Left kidney (tissue), 1 donor: ENCODE measurements around the gene CYP17A1. TPM values are rescaled to one million over a fixed set of nuclear protein-coding genes. Genes with fewer than 3 reads are reported as not detected.

Experiments
- polyA plus RNA-seq: library from polyadenylated mRNA; unstranded; fragments of 120-200 nt; gene quantifications from one replicate; pipeline ENCODE4 v1.2.1, GENCODE V29; 2013; ENCODE audit not compliant: insufficient read length

Gene CYP17A1
- polyA plus RNA-seq, 1 donor, result 0.42 TPM

Other genes starting within 250 kb of the CYP17A1 start
- gene TRIM8, start 192.9 kb downstream of the CYP17A1 start, polyA plus RNA-seq, result 110 TPM
- gene ARL3, start 123.0 kb downstream of the CYP17A1 start, polyA plus RNA-seq, result 31.5 TPM
- 68.1 TPM for gene SFXN2, start 122.8 kb downstream of the CYP17A1 start, polyA plus RNA-seq
- 41.7 TPM for gene WBP1L, start 93.5 kb downstream of the CYP17A1 start, polyA plus RNA-seq
- gene BORCS7, start 16.8 kb upstream of the CYP17A1 start, polyA plus RNA-seq, result 67.5 TPM
- gene AS3MT, start 32.1 kb upstream of the CYP17A1 start, polyA plus RNA-seq, result 21.8 TPM
- 10.1 TPM for gene CNNM2, start 80.9 kb upstream of the CYP17A1 start, polyA plus RNA-seq